Parathyroid adenoma (tissue), 2 donors: ENCODE results near the gene ZNRF3.

ENCODE experiments used
- H2AFZ ChIP-seq: fragments of 300-600 bp; sonication (generic); one replicate; pipeline ENCODE4 v1.7.0; 2017; ENCODE audit warnings: antibody characterized with exemption, mild to moderate bottlenecking
- H3K27ac ChIP-seq: fragments of 300-600 bp; sonication (generic); one replicate; pipeline ENCODE4 v1.7.0; 2017
- H3K27me3 ChIP-seq: fragments of 300-600 bp; sonication (generic); one replicate; pipeline ENCODE4 v1.7.0; 2017; ENCODE audit warnings: low read length; ENCODE audit not compliant: control insufficient read depth, insufficient read depth
- H3K36me3 ChIP-seq: fragments of 300-600 bp; sonication (generic); one replicate; pipeline ENCODE4 v1.7.0; 2017; ENCODE audit warnings: low read length; ENCODE audit not compliant: control insufficient read depth, insufficient read depth
- H3K4me1 ChIP-seq: fragments of 300-600 bp; sonication (generic); one replicate; pipeline ENCODE4 v1.7.0; 2017; ENCODE audit warnings: control low read depth
- H3K4me2 ChIP-seq: fragments of 300-600 bp; sonication (generic); one replicate; pipeline ENCODE4 v1.7.0; 2017; ENCODE audit warnings: low read length
- H3K4me3 ChIP-seq: fragments of 300-600 bp; sonication (generic); one replicate; pipeline ENCODE4 v1.7.0; 2017; ENCODE audit warnings: low read depth, low read length
- H3K79me2 ChIP-seq: fragments of 300-600 bp; sonication (generic); one replicate; pipeline ENCODE4 v1.7.0; 2017; ENCODE audit warnings: control low read depth
- H3K9ac ChIP-seq: fragments of 300-600 bp; sonication (generic); one replicate; pipeline ENCODE4 v1.7.0; 2017; ENCODE audit warnings: mild to moderate bottlenecking
- H3K9me3 ChIP-seq: fragments of 300-600 bp; sonication (generic); one replicate; pipeline ENCODE4 v1.7.0; 2017; ENCODE audit warnings: low read length; ENCODE audit not compliant: control insufficient read depth
- TF ChIP-seq, protein P1 (sequence below): fragments of 300-600 bp; sonication (generic); IDR thresholded peaks from one replicate; pipeline ENCODE4 v1.7.0; 2017; ENCODE audit warnings: antibody characterized with exemption, mild to moderate bottlenecking
- donor health status: primary hyperparathyroidism.

The ZNRF3 gene

GRCh38 chr22:28951530-28951929 lies 68.2 kb downstream of the ZNRF3 start:
- Histone ChIP-seq H3K4me2 (no peak overlapping the region), H3K4me1 (peaks cover 6% of the 10 kb centered on the region), H3K79me2 (peaks cover 3% of the 10 kb centered on the region), H3K36me3 (no peaks in the 10 kb centered on the region), H2AFZ (no peak overlapping the region), H3K27me3 (no peaks in the 10 kb centered on the region), H3K9ac (no peak overlapping the region), H3K9me3 (no peaks in the 10 kb centered on the region), H3K27ac (no peak overlapping the region), H3K4me3 (no peak overlapping the region)
- TF ChIP-seq, protein P1, sequence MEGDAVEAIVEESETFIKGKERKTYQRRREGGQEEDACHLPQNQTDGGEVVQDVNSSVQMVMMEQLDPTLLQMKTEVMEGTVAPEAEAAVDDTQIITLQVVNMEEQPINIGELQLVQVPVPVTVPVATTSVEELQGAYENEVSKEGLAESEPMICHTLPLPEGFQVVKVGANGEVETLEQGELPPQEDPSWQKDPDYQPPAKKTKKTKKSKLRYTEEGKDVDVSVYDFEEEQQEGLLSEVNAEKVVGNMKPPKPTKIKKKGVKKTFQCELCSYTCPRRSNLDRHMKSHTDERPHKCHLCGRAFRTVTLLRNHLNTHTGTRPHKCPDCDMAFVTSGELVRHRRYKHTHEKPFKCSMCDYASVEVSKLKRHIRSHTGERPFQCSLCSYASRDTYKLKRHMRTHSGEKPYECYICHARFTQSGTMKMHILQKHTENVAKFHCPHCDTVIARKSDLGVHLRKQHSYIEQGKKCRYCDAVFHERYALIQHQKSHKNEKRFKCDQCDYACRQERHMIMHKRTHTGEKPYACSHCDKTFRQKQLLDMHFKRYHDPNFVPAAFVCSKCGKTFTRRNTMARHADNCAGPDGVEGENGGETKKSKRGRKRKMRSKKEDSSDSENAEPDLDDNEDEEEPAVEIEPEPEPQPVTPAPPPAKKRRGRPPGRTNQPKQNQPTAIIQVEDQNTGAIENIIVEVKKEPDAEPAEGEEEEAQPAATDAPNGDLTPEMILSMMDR: no peak

DNA sequence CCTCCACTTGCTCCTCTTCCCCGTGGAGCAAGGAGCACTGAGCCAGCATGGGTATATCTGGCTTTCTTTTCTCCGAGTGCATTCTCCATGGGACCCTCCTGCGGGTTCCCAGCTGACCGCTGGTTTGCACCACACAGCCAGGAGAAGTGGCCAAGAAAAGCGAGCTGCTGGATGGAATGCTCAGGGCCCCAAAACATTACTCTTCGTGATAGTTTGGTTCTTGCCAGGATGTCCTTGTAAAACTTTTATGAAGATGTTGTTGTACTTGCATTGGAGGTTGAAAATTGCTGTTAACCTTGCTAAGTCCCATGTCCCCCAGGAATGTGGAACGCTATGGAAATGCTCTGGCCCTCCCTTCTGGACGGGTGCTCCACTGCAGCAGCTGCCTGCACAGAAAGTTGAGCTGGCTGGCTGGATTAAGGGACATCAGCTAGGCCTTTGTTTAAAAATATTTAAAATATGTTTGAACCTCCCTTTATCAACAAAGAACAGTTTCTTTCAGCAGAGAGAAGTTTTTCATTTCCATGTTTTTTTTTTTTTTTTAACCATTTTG lies 68.7 kb downstream of the ZNRF3 start:
- H3K27ac ChIP-seq: no peak overlapping the region
- H3K4me3 ChIP-seq: peak overlapping the region; percentile 33
- H3K4me1 ChIP-seq: peaks cover 6% of the 10 kb centered on the region
- H3K4me2 ChIP-seq: peak overlapping the region; percentile 53
- no peaks in the 10 kb centered on the region for H3K9me3 ChIP-seq
- H3K9ac ChIP-seq: no peak overlapping the region
- TF ChIP-seq, protein P1: no peak
- H3K27me3 ChIP-seq: no peaks in the 10 kb centered on the region
- no peaks in the 10 kb centered on the region for H3K36me3 ChIP-seq
- H3K79me2 ChIP-seq: peaks cover 3% of the 10 kb centered on the region
- no peak overlapping the region for H2AFZ ChIP-seq

DNA sequence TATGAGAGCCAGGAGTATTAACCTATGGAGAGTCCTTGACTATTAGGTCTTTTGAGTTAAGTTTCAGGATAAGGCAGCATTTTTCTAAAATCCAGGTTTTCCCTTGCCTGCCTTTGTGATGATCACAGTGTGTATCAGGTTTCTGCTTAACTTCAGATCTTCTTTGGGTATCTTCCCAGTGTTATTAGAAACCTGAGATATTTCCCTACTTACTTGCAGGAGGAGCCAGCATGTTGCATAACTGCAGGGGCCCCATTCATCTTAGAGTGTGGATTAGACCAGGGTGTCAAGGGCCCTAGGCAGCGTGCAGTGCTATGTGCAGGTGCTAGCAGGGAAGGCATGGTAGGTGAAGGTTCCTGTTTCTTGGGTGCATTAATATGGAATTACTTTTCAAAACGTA lies 69.5 kb downstream of the ZNRF3 start:
- Histone ChIP-seq H3K9me3 (no peaks in the 10 kb centered on the region), H3K27me3 (no peaks in the 10 kb centered on the region), H3K4me1 (peaks cover 6% of the 10 kb centered on the region), H3K79me2 (peaks cover 3% of the 10 kb centered on the region), H3K9ac (no peak overlapping the region), H3K27ac (no peak overlapping the region), H3K4me2 (peak overlapping the region; percentile 53), H3K4me3 (peak overlapping the region; percentile 33), H2AFZ (no peak overlapping the region), H3K36me3 (no peaks in the 10 kb centered on the region)
- TF ChIP-seq, protein P1: no peak

DNA sequence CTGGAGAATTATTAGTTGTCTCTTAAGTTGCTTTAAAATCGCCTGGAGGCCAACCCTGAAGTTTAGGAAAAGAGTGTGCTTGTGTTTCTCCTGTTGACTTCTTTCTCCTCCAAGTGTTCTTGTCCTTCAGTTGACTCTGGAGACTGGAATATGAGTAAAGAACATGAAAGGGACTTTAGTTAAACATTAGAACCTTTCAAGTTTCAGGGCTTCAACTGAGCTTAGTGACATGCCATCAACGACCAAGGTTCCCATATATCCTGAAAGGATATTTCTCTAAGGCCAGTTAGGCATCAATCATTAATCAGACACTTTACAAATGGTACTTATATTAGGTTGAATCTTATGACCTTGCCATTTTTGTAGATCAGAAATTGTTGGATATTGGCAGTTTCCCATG lies 70.0 kb downstream of the ZNRF3 start:
- no peak overlapping the region for H2AFZ ChIP-seq
- TF ChIP-seq, protein P1: no peak
- no peak overlapping the region for H3K4me3 ChIP-seq
- no peaks in the 10 kb centered on the region for H3K36me3 ChIP-seq
- H3K27me3 ChIP-seq: no peaks in the 10 kb centered on the region
- no peak overlapping the region for H3K27ac ChIP-seq
- H3K9ac ChIP-seq: no peak overlapping the region
- H3K79me2 ChIP-seq: peaks cover 3% of the 10 kb centered on the region
- no peaks in the 10 kb centered on the region for H3K9me3 ChIP-seq
- peaks cover 6% of the 10 kb centered on the region for H3K4me1 ChIP-seq
- peak overlapping the region; percentile 42 for H3K4me2 ChIP-seq
